ENCODE results near the gene AUH. TPM values are rescaled to one million over a fixed set of nuclear protein-coding genes. Genes with fewer than 3 reads are reported as not detected.
A peak's percentile ranks its signal among the peaks of the same experiment; 100 is the strongest.

AUH gene
- total and polyA plus RNA-seq, 2 experiments from 2014 or later, result 9.9 to 18.3 TPM

DNA sequence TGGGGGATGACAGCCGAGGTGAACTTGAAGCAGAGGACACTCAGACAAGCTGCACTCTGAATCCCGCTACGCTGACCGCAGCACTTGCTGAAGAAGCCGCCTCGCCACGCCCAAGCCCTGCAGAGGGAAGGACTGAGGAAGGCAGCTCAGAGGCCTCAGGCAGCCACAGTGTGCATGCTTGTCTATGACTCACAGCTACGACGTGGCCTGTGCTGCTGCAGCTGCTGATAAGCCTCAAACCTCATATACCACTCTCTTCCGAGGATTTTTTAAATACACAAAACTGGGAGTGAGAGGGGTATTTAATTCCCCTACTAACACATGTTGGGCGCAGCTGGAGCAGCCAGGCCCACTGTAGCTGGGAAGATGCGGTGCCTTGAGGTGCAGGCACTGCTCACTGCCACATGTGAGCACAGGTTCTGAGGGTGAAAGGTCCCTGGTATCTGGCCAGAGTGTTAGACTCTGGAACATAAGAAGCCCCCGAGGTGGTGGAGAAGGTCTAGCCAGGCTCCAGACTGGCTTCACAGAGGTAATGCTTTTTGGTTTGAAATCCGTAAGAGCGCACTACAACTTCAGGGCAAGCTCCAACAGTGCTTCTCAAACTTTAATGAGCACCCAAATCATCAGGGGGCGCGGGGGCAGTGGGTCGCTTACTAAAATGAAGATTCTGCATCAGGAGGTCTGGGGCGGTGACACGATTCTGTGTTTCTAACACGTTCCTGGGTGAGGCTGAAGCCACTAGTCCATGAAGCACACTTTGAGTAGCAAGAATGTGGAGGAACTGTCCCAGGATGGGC is 196.8 kb downstream of the AUH start:
- Histone ChIP-seq H3K9ac (peak overlapping the region; percentile 66), H3K27ac (peak overlapping the region; percentile 70), H2AFZ (peak overlapping the region; percentile 76), H3K27me3 (replicated peaks; ENCODE audit: insufficient read depth) (no peaks in the 10 kb centered on the region), H3K4me3 (no peak overlapping the region), H3K9me3 (ENCODE audit: low read depth) (no peaks in the 10 kb centered on the region), H4K20me1 (ENCODE audit: insufficient read depth) (no peaks in the 10 kb centered on the region), H3K9me2 (ENCODE audit: insufficient read depth) (no peaks in the 10 kb centered on the region), H3K4me1 (ENCODE audit: insufficient read depth) (peaks cover 27% of the 10 kb centered on the region), H3F3A (ENCODE audit: insufficient read depth) (no peaks in the 10 kb centered on the region), H3K79me2 (ENCODE audit: insufficient read depth) (no peaks in the 10 kb centered on the region), H3K36me3 (ENCODE audit: low read depth) (no peaks in the 10 kb centered on the region), H3K4me2 (ENCODE audit: unreplicated experiment) (peak overlapping the region; percentile 61)
- in situ Hi-C loops (cut with MboI), result no loop called here
- DNase-seq, result peak; percentile 97
- WGBS, 2 experiments (ENCODE audit: low coverage in 1 of 2, low lambda C conversion rate in 2 of 2, missing lambda C conversion rate in 2 of 2), result 63 to 65% methylated on average over 21 of the region's 21 CpGs
- no peak for TF ChIP-seq EZH2 (IDR thresholded peaks at IDR 0.05; ENCODE audit: insufficient read depth, poor library complexity, severe bottlenecking)
- no peak for TF ChIP-seq EZH2phosphoT487 (IDR thresholded peaks at IDR 0.05; ENCODE audit: insufficient read depth, low read depth)

Other genes starting within 250 kb of the AUH start
- 10.6 and 11.3 TPM in 2 replicates for gene NFIL3, start 61.9 kb upstream of the AUH start, total RNA-seq (2014; rRNA removed; shearing (Covaris generic))
- gene NFIL3, start 61.9 kb upstream of the AUH start, polyA plus RNA-seq (2016; fragmentation: Nextera tagmentation; extraction: Ambion mirVana), result 5.1 and 5.4 TPM in 2 replicates